HG03565 (cell line): ENCODE measurements around the gene GPR42.
"Not testable (repeated sequence)": the region's sequence is repeated elsewhere in the genome, so short reads cannot be mapped to it uniquely, and the experiment has no call there.

Experiments
- ATAC-seq: cut with Tn5 transposase; IDR thresholded peaks from one replicate; pipeline ENCODE4 v1.9.1; 2021; ENCODE audit warnings: mild to moderate bottlenecking, moderate library complexity; ENCODE audit not compliant: unreplicated experiment

GPR42 gene

GRCh38 chr19:35346193-35347052 is 24.4 kb upstream of the GPR42 start:
- ATAC-seq: no peak

- no peak for ATAC-seq
These were observed 23.5 kb upstream of the GPR42 start, which contains the start of gene FFAR1 for GRCh38 chr19:35347171-35347929. FFAR1 (plus strand) TSS chr19:35347902; CDS start chr19:35351552, 3,650 bp downstream.

GRCh38 chr19:35347930-35348298 is 23.0 kb upstream of the GPR42 start:
- no peak for ATAC-seq

GRCh38 chr19:35348911-35349611 is 21.8 kb upstream of the GPR42 start:
- ATAC-seq: no peak

- ATAC-seq: no peak
These were observed 21.0 kb upstream of the GPR42 start for GRCh38 chr19:35349614-35350521.

- no peak for ATAC-seq
These were observed 20.3 kb upstream of the GPR42 start for GRCh38 chr19:35350591-35350990.

GRCh38 chr19:35351411-35352176 is 19.3 kb upstream of the GPR42 start:
- ATAC-seq: no peak

- ATAC-seq: no peak
These were observed 18.8 kb upstream of the GPR42 start for GRCh38 chr19:35352177-35352447.

GRCh38 chr19:35352448-35353304 is 18.2 kb upstream of the GPR42 start:
- ATAC-seq: no peak

- no peak for ATAC-seq
These were observed 17.2 kb upstream of the GPR42 start for GRCh38 chr19:35353635-35354034.

- no peak for ATAC-seq
These were observed 16.0 kb upstream of the GPR42 start for GRCh38 chr19:35354898-35355297.

GRCh38 chr19:35355791-35356460 is 14.9 kb upstream of the GPR42 start:
- ATAC-seq: no peak

GRCh38 chr19:35357867-35358573 is 12.8 kb upstream of the GPR42 start, which contains the start of gene FFAR3:
FFAR3 (plus strand) TSS chr19:35358460; CDS start chr19:35358891, 431 bp downstream.
- ATAC-seq: no peak

- not testable (repeated sequence) for ATAC-seq
These were observed 12.0 kb upstream of the GPR42 start for GRCh38 chr19:35358834-35359233.

GRCh38 chr19:35359395-35359794 is 11.5 kb upstream of the GPR42 start:
- ATAC-seq: not testable (repeated sequence)

GRCh38 chr19:35360081-35360480 is 10.8 kb upstream of the GPR42 start:
- ATAC-seq: not testable (repeated sequence)

- no peak for ATAC-seq
These were observed 9.9 kb upstream of the GPR42 start for GRCh38 chr19:35360880-35361420.
